Prostate gland (tissue), 2 donors: ENCODE measurements around the gene HBA1. TPM values are rescaled to one million over a fixed set of nuclear protein-coding genes. Genes with fewer than 3 reads are reported as not detected.

Experiments
- DNase-seq: peaks from one replicate; pipeline ENCODE4 v3.0.0-alpha.2; 2019; ENCODE audit warnings: low spot score
- H3K27ac ChIP-seq, 2 donors: fragments of 200-600 bp; sonication (generic); 2 replicates each; pipeline ENCODE4 v1.5.1; 2017 to 2019
- H3K27me3 ChIP-seq: fragments of 200-600 bp; sonication (generic); replicated peaks from 2 replicates; pipeline ENCODE4 v1.5.1; 2019; ENCODE audit not compliant: insufficient read depth
- H3K36me3 ChIP-seq, 2 donors: fragments of 200-600 bp; sonication (generic); 1 replicate in 1 of 2; 2 replicates in 1 of 2; pipeline versions ENCODE4 v1.5.1 to v1.8.1; 2017 to 2019
- H3K4me1 ChIP-seq: fragments of 200-600 bp; sonication (generic); replicated peaks from 2 replicates; pipeline ENCODE4 v1.5.1; 2019
- H3K4me3 ChIP-seq, 2 donors: fragments of 200-600 bp; sonication (generic); 2 replicates each; pipeline ENCODE4 v1.5.1; 2017 to 2019
- H3K9me3 ChIP-seq: fragments of 200-600 bp; sonication (generic); 2 replicates; pipeline ENCODE4 v1.5.1; 2017
- CTCF ChIP-seq, 4 experiments: fragments of 200-600 bp in 2 of 4; fragments of 450-650 bp in 2 of 4; sonication (generic) in 2 of 4; IDR thresholded peaks; 1 replicate in 3 of 4; 2 replicates in 1 of 4; pipeline ENCODE4 v1.5.1; 2016 to 2019; ENCODE audit warnings: antibody characterized with exemption in 4 of 4, mild to moderate bottlenecking in 2 of 4, moderate library complexity in 2 of 4
- POLR2A ChIP-seq: fragments of 450-650 bp; IDR thresholded peaks from one replicate; pipeline ENCODE4 v1.6.1; 2016; ENCODE audit warnings: antibody characterized with exemption, mild to moderate bottlenecking
- POLR2AphosphoS5 ChIP-seq: sonication (generic); formaldehyde crosslinking; IDR thresholded peaks from one replicate; pipeline ENCODE4 v1.6.1; 2017; ENCODE audit warnings: antibody characterized with exemption
- WGBS: methylation state at CpG from one replicate; pipeline ENCODE4 v1.1.5; 2018; 5-methylcytosine and 5-hydroxymethylcytosine counted together
- intact Hi-C: fragments of 100-400 bp; cut with DNase I; formaldehyde crosslinking; loops from one replicate; pipeline ENCODE4 v1.14.2; 2022
- total RNA-seq, 2 donors: library from RNA; depleted of rRNA; stranded (reverse); fragments of >200 nt; gene quantifications; one replicate each; pipeline ENCODE4 v1.1.0, GENCODE V29; 2016

The HBA1 gene
- total RNA-seq, 2 donors from 2014 or later = 43.4 TPM; not detected in 1

- H3K9me3 ChIP-seq = no peaks in the 10 kb centered on the region
- no peak overlapping the region for H3K4me3 ChIP-seq
- no peak overlapping the region for H3K27ac ChIP-seq
- intact Hi-C loops = no loop called here
- no peak for TF ChIP-seq CTCF (IDR thresholded peaks at IDR 0.05)
- no peak for TF ChIP-seq POLR2AphosphoS5
- no peak for TF ChIP-seq POLR2A
- 75% methylated on average over 13 of the region's 13 CpGs for WGBS
- no peak for DNase-seq
- no peaks in the 10 kb centered on the region for H3K27me3 ChIP-seq
- peaks cover 9% of the 10 kb centered on the region for H3K4me1 ChIP-seq
- H3K36me3 ChIP-seq = peaks cover 0 to 7% of the 10 kb centered on the region in 2 donors
Measured at GRCh38 chr16:185213-185612, 8.7 kb downstream of the HBA1 start.

- no peak for DNase-seq
- WGBS = 79% methylated on average over 9 of the region's 11 CpGs
Measured at GRCh38 chr16:185691-186090, 9.2 kb downstream of the HBA1 start.

GRCh38 chr16:187330-187729, 10.8 kb downstream of the HBA1 start:
- no peak for DNase-seq
- no peak overlapping the region for H3K27ac ChIP-seq
- TF ChIP-seq POLR2AphosphoS5 (no peak), CTCF (IDR thresholded peaks at IDR 0.05) (no peak), POLR2A (no peak)
- no peaks in the 10 kb centered on the region for H3K4me1 ChIP-seq
- no peaks in the 10 kb centered on the region for H3K27me3 ChIP-seq
- no peaks in the 10 kb centered on the region for H3K9me3 ChIP-seq
- H3K4me3 ChIP-seq = no peak overlapping the region
- 97% methylated on average over 8 of the region's 8 CpGs for WGBS
- intact Hi-C loops = no loop called here
- H3K36me3 ChIP-seq = peaks cover 0 to 18% of the 10 kb centered on the region in 2 donors

More at GRCh38 chr16:185691-186090, 9.2 kb downstream of the HBA1 start:
- Histone ChIP-seq H3K4me3 (no peak overlapping the region), H3K27ac (no peak overlapping the region), H3K4me1 (peaks cover 4% of the 10 kb centered on the region), H3K9me3 (no peaks in the 10 kb centered on the region), H3K36me3 (peaks cover 0 to 11% of the 10 kb centered on the region in 2 donors), H3K27me3 (no peaks in the 10 kb centered on the region)
- TF ChIP-seq POLR2A (no peak), POLR2AphosphoS5 (no peak), CTCF (IDR thresholded peaks at IDR 0.05) (no peak)
- intact Hi-C loops = no loop called here

GRCh38 chr16:188674-189073, 12.2 kb downstream of the HBA1 start:
- Histone ChIP-seq H3K4me3 (no peak overlapping the region), H3K4me1 (no peaks in the 10 kb centered on the region), H3K36me3 (peaks cover 0 to 24% of the 10 kb centered on the region in 2 donors), H3K9me3 (no peaks in the 10 kb centered on the region), H3K27me3 (no peaks in the 10 kb centered on the region), H3K27ac (no peak overlapping the region)
- WGBS = 79% methylated on average over 8 of the region's 8 CpGs
- intact Hi-C loops = no loop called here
- TF ChIP-seq POLR2A (no peak), POLR2AphosphoS5 (no peak), CTCF (IDR thresholded peaks at IDR 0.05) (no peak)
- DNase-seq = no peak

- H3K4me1 ChIP-seq = no peaks in the 10 kb centered on the region
- intact Hi-C loops = no loop called here
- no peak overlapping the region for H3K27ac ChIP-seq
- H3K9me3 ChIP-seq = no peaks in the 10 kb centered on the region
- no peaks in the 10 kb centered on the region for H3K27me3 ChIP-seq
- peaks cover 7 to 28% of the 10 kb centered on the region in 2 donors for H3K36me3 ChIP-seq
- no peak for DNase-seq
- H3K4me3 ChIP-seq = no peak overlapping the region
- WGBS = 92% methylated on average over 34 of the region's 34 CpGs
- no peak for TF ChIP-seq CTCF (IDR thresholded peaks at IDR 0.05)
Measured at GRCh38 chr16:189604-190186, 13.2 kb downstream of the HBA1 start.
